HFFc6 (cell line): ENCODE data around the gene CBY3. TPM values are rescaled to one million over a fixed set of nuclear protein-coding genes. Genes with fewer than 3 reads are reported as not detected.

Source experiments
- DNase-seq: peaks from one replicate; pipeline ENCODE4 v3.0.0-alpha.2; 2018
- H3K27ac Mint-ChIP-seq: 2 replicates; pipeline ENCODE4 v1.8.0; 2020; ENCODE audit warnings: mild to moderate bottlenecking, mixed read lengths
- H3K27me3 Mint-ChIP-seq: 2 replicates; pipeline ENCODE4 v1.8.0; 2021; ENCODE audit warnings: mild to moderate bottlenecking, moderate library complexity, mixed read lengths; ENCODE audit not compliant: insufficient read depth
- H3K36me3 Mint-ChIP-seq: 2 replicates; pipeline ENCODE4 v1.8.0; 2021; ENCODE audit warnings: low read depth, mixed read lengths
- H3K4me1 Mint-ChIP-seq: 2 replicates; pipeline ENCODE4 v1.8.0; 2020; ENCODE audit warnings: low read depth, mixed read lengths
- H3K4me3 Mint-ChIP-seq: 2 replicates; pipeline ENCODE4 v1.8.0; 2020; ENCODE audit warnings: mild to moderate bottlenecking, moderate library complexity, mixed read lengths
- H3K9me3 Mint-ChIP-seq: 2 replicates; pipeline ENCODE4 v1.8.0; 2020; ENCODE audit warnings: mild to moderate bottlenecking, mixed read lengths
- total RNA-seq, 6 experiments: library from RNA; stranded (reverse); fragmentation: NEBNext Ultra II Directional; extraction: Animal tissue kit (Norgen Biotek cat#: 25700); gene quantifications; 2 replicates in 1 of 6; 3 replicates in 5 of 6; pipeline ENCODE4 v1.2.3, GENCODE V29; 2021
- TF ChIP-seq, protein P1 (sequence below): fragments of 200-600 bp; sonication (generic); IDR thresholded peaks from 2 replicates; pipeline ENCODE4 v1.5.0; 2021; ENCODE audit warnings: antibody characterized with exemption, mild to moderate bottlenecking

The CBY3 gene
- total RNA-seq, 6 experiments from 2014 or later = not detected

DNA sequence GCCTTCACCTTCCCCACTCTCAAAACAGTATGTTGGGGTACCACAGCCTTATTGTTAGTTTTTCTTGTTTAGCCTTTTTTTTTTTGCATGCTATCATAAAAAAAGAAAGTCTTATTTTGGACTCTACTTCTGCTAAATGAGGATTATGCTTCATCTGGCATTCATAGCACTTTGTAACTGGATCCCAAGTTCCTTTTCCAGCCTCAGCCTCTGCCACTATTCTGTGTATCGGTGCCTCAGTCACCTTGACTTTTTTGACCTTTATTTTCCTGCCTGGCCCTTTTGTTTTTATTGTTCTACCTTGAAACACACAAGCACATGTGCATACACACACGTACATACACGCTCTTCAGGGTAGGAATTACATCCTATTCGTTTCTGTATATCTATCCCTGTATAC is 43.3 kb upstream of the CBY3 start:
- no peaks in the 10 kb centered on the region for H3K9me3 Mint-ChIP-seq
- no peak for DNase-seq
- no peaks in the 10 kb centered on the region for H3K4me1 Mint-ChIP-seq
- TF ChIP-seq, protein P1, sequence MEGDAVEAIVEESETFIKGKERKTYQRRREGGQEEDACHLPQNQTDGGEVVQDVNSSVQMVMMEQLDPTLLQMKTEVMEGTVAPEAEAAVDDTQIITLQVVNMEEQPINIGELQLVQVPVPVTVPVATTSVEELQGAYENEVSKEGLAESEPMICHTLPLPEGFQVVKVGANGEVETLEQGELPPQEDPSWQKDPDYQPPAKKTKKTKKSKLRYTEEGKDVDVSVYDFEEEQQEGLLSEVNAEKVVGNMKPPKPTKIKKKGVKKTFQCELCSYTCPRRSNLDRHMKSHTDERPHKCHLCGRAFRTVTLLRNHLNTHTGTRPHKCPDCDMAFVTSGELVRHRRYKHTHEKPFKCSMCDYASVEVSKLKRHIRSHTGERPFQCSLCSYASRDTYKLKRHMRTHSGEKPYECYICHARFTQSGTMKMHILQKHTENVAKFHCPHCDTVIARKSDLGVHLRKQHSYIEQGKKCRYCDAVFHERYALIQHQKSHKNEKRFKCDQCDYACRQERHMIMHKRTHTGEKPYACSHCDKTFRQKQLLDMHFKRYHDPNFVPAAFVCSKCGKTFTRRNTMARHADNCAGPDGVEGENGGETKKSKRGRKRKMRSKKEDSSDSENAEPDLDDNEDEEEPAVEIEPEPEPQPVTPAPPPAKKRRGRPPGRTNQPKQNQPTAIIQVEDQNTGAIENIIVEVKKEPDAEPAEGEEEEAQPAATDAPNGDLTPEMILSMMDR = no peak
- no peak overlapping the region for H3K4me3 Mint-ChIP-seq
- peaks cover 45% of the 10 kb centered on the region for H3K36me3 Mint-ChIP-seq
- no peaks in the 10 kb centered on the region for H3K27me3 Mint-ChIP-seq
- no peak overlapping the region for H3K27ac Mint-ChIP-seq

DNA sequence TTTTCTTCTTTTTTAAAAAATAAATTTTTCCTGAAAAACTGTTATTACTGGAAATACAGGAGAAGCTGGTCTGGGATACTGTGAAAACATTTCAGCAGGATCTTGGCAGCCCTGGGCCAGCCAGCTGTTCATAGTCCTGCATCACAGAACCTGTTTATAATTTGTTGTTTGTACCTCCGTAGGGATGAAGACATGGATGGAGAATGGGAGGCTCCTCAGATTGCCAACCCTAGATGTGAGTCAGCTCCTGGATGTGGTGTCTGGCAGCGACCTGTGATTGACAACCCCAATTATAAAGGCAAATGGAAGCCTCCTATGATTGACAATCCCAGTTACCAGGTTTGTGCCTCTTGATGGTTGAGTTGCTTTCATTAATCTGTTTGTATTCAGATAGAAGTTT is 39.4 kb upstream of the CBY3 start:
- H3K27ac Mint-ChIP-seq = no peak overlapping the region
- H3K9me3 Mint-ChIP-seq = no peaks in the 10 kb centered on the region
- no peak overlapping the region for H3K4me3 Mint-ChIP-seq
- TF ChIP-seq, protein P1 = no peak
- H3K4me1 Mint-ChIP-seq = peaks cover 8% of the 10 kb centered on the region
- peaks cover 53% of the 10 kb centered on the region for H3K36me3 Mint-ChIP-seq
- H3K27me3 Mint-ChIP-seq = no peaks in the 10 kb centered on the region; the same call in 1 of the 2 replicates
- no peak for DNase-seq

DNA sequence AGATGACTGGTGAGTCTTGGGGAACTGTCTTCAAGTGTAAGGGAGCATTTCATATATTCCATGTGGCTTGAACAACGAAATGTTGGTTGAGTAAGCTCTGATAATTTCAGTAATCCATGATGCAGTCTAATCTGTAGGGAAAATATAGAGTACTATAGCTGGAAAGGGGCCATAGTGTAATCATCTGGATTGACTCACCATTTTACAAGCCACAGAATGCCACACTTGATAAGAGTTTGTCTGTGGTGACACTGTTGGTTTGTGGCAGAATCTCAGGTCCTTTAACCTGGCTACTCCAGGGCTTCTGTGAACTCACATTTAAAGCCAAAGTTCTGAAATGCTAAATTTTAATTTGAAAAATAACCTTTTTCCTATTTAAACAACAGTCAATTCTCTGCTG is 35.5 kb upstream of the CBY3 start:
- peaks cover 8% of the 10 kb centered on the region for H3K4me1 Mint-ChIP-seq
- peaks cover 31% of the 10 kb centered on the region for H3K36me3 Mint-ChIP-seq
- no peak overlapping the region for H3K4me3 Mint-ChIP-seq
- TF ChIP-seq, protein P1 = no peak
- DNase-seq = no peak
- no peaks in the 10 kb centered on the region; the same call in 1 of the 2 replicates for H3K27me3 Mint-ChIP-seq
- no peaks in the 10 kb centered on the region for H3K9me3 Mint-ChIP-seq
- H3K27ac Mint-ChIP-seq = no peak overlapping the region; the same call in 1 of the 2 replicates

DNA sequence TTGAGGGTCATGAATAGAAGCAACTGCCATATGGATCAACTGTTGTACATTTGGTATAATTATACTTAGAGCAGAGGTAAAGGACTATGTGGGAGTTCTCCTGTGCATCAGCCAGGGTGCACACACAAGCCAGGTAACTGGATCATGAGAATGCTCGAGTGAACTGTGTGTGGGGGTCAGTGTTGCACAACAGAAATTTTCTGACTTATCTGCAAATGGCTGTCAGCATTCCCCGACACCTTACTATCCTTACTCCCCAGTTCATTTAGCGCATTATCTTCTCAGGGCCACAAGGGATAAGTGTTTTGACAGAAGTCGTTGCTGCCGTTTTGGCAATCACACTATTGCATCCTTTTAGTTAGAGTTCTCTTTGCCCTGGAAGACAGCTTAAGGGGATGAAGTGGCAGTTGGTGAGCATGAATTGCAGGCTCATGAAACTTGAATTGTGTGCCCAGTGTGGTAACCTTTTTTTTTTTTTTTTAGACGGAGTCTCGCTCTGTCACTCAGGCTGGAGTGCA is 19.6 kb upstream of the CBY3 start:
- TF ChIP-seq, protein P1 = no peak
- no peak for DNase-seq
- Mint-ChIP-seq H3K27me3 (no peaks in the 10 kb centered on the region), H3K9me3 (no peaks in the 10 kb centered on the region), H3K4me1 (peaks cover 43% of the 10 kb centered on the region), H3K36me3 (peaks cover 35% of the 10 kb centered on the region), H3K27ac (peak overlapping the region; percentile 98), H3K4me3 (peak overlapping the region; percentile 99)

DNA sequence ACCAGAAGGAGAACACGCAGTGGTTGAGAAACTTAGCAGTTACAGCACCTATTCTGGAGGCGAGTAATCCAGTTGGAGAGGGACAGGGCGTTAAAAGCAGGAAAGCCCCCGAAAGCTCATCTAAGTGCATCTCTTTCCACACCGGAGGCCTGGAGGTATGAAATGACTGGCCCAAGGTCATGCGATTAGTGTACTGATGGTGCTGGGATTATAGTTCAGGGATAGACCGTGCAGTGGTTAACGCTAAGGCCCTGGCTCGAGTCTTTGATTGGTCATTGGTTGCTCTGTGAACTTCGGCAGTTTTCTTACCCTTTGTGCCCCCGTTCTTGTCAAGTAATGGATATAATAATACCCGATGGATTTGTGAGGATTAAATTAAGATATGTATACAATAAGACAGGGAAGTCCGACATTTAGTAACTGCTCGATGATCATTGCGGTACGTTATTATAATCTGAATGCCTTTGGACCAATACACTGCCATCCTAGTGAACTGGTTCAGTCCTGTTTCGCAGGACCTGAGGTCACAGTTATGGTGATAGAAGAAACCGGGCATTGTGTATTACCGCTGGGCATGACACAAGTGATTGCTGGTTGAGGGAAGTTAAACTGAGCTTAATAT is 18.9 kb upstream of the CBY3 start:
- peak overlapping the region; percentile 98 for H3K27ac Mint-ChIP-seq
- no peaks in the 10 kb centered on the region for H3K27me3 Mint-ChIP-seq
- H3K36me3 Mint-ChIP-seq = peaks cover 32% of the 10 kb centered on the region
- peak; percentile 32 for DNase-seq
- TF ChIP-seq, protein P1 = no peak
- H3K4me3 Mint-ChIP-seq = peak overlapping the region; percentile 99
- no peaks in the 10 kb centered on the region for H3K9me3 Mint-ChIP-seq
- H3K4me1 Mint-ChIP-seq = peaks cover 39% of the 10 kb centered on the region
